ENCODE results near the gene OSM.

Gene OSM

GRCh38 chr22:30212996-30213441 is 53.6 kb downstream of the OSM start:
- H3K27ac Mint-ChIP-seq: peak overlapping the region in 1 of 3 experiments; percentile 33
- peaks cover 35% of the 10 kb centered on the region for H3K4me1 Mint-ChIP-seq
- H3K36me3 Mint-ChIP-seq (ENCODE audit: low read depth): no peaks in the 10 kb centered on the region
- peaks cover 17% of the 10 kb centered on the region for H3K27me3 Mint-ChIP-seq (ENCODE audit: low read depth)
- no peak overlapping the region for H3K4me3 Mint-ChIP-seq
- TF ChIP-seq, protein P1, sequence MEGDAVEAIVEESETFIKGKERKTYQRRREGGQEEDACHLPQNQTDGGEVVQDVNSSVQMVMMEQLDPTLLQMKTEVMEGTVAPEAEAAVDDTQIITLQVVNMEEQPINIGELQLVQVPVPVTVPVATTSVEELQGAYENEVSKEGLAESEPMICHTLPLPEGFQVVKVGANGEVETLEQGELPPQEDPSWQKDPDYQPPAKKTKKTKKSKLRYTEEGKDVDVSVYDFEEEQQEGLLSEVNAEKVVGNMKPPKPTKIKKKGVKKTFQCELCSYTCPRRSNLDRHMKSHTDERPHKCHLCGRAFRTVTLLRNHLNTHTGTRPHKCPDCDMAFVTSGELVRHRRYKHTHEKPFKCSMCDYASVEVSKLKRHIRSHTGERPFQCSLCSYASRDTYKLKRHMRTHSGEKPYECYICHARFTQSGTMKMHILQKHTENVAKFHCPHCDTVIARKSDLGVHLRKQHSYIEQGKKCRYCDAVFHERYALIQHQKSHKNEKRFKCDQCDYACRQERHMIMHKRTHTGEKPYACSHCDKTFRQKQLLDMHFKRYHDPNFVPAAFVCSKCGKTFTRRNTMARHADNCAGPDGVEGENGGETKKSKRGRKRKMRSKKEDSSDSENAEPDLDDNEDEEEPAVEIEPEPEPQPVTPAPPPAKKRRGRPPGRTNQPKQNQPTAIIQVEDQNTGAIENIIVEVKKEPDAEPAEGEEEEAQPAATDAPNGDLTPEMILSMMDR (IDR thresholded peaks at IDR 0.05; ENCODE audit: unreplicated experiment in 3 of 3): no peak
- H3K9me3 Mint-ChIP-seq: no peaks in the 10 kb centered on the region
